ENCODE results near the gene ARIH1.
A peak's percentile ranks its signal among the peaks of the same experiment; 100 is the strongest.
"Not testable (repeated sequence)": the region's sequence is repeated elsewhere in the genome, so short reads cannot be mapped to it uniquely, and the experiment has no call there.

Gene ARIH1, protein sequence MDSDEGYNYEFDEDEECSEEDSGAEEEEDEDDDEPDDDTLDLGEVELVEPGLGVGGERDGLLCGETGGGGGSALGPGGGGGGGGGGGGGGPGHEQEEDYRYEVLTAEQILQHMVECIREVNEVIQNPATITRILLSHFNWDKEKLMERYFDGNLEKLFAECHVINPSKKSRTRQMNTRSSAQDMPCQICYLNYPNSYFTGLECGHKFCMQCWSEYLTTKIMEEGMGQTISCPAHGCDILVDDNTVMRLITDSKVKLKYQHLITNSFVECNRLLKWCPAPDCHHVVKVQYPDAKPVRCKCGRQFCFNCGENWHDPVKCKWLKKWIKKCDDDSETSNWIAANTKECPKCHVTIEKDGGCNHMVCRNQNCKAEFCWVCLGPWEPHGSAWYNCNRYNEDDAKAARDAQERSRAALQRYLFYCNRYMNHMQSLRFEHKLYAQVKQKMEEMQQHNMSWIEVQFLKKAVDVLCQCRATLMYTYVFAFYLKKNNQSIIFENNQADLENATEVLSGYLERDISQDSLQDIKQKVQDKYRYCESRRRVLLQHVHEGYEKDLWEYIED

DNA sequence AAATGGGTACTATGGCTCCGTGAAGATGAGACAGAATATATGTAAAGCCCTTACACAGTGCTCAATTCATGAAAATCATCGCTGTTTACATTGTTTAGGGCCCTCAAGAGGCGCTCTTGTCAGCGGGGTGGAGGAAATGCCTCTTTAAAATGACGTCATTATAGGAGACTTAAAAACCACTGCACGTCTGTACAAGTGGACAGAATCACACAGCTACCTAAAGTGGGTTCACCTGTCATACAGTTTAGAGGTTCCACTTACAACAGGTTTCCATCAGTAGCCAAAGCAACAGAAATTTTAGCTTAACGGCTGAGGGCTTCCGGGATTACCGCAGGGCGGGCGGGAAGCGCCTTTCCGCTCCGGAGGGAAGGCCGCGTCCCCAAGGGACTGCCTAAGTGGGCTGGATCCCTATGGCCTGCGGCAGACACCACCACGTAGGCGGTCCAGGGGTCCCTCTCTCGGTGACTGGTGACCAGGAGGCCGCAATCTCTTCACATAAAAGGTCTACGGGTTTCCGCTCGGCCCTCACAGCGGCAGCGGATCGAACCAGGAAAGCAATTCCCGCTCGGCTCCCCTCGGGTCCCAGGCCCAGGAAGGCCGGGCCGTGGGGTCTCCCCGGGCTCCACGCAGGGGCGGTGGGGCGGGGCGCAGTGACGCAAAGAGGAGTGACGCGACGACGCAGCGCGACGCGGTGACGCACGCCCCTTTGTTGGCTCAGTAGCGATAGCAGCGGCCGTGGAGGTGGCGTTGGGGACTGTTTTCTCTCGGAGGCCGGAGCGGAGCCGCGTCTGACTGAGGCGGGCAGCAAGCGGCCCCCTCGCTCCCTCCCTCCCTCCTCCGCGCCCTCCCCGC, at the start of gene ARIH1:
ARIH1 (plus strand) TSS at position 717 of the 852 bp plus-strand sequence. CDS start 310 bp downstream, outside the sequence.
- peak; percentile 98 for DNase-seq

DNA sequence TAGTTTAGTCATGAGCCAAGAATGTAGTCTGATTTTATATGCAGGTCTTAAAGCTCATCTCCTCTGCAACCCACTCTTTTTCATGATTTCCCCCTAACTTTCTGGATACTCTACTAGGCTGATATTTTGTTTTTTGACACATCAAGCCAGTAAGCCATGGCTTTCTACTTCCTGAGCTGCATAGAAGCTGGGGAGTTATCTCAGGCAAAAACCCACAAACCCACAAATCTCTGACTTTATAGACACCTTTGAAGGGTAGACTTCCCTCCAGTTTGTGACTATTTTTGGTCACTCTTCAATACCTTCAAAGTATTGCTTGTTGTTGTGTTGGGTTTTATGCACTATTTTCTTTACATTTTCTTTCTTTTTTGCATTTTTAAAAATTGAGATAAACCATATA, 47.4 kb upstream of the ARIH1 start:
- DNase-seq, result no peak

DNA sequence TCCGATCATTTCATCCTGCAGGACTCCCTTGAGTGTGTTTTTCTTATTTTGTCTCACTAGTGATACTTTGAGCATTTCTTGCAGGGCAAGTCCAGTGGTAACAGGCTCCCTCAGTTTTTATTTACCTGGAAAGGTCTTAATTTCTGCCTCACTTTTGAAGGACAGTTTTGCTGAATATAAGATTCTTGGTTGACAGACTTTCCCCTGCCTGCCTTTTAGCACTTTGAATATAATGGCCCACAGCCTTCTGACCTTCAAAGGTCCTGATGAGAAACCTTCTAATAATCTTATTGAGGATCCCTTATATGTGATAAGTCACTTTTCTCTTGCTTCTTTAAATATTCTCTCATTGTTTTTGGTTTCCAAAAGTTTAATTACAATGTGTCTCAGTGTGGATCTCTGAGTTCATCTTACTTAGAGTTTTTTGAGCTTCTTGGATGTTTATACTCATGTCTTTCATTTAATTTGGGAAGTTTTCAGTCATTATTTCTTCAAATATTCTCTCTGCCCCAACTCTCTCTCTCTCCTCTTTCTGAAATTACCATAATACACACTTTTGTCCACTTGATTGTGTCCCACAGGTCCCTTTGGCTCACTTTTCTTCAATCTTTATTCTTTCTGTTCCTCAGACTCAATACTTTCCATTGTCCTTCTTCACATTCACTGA, 36.3 kb upstream of the ARIH1 start:
- DNase-seq, result no peak

DNA sequence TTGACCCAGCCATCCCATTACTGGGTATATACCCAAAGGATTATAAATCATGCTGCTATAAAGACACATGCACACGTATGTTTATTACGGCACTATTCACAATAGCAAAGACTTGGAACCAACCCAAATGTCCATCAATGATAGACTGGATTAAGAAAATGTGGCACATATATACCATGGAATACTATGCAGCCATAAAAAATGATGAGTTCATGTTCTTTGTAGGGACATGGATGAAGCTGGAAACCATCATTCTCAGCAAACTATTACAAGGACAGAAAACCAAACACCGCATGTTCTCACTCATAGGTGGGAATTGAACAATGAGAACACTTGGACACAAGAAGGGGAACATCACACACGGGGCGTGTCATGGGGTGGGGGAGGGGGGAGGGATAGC, 31.3 kb upstream of the ARIH1 start:
- DNase-seq, result not testable (repeated sequence)

DNA sequence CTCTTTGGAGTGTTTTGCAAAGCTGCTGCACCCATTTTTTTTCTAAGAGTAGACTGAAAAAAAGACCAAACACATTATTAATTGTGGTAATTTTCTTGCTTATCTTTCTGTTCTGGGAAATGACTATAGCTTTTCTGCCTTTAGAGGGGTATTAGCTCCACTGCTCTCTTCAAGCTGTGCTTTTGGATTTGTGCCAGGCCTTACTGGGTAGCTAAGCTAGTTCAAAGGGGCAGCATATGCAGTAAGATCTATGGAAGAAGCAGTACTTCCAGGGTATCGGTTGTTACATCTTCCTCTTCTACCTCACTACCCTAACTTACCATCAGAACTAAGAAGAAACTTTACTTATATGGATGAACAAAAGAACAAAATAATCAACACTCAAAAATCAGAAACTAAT, 28.7 kb upstream of the ARIH1 start:
- no peak for DNase-seq

DNA sequence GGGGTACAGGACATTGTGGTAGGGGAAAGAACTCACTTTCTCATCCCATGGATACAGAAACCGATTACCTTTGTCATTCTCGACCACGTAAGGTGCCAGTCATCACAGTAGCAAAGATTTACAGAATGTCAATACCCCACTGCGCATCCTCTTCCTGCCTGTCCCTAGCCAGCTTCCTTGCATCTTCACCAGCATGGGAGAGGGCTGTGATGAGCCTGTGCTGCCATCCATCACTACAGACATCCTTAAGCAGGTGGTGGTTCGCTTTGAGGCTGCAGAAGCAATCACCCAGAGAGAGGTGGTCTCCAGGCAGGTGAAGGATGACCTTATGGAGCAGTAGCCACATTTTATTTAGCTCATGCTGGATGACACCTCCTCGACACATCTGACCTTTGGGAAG, 23.3 kb upstream of the ARIH1 start:
- DNase-seq, result no peak

DNA sequence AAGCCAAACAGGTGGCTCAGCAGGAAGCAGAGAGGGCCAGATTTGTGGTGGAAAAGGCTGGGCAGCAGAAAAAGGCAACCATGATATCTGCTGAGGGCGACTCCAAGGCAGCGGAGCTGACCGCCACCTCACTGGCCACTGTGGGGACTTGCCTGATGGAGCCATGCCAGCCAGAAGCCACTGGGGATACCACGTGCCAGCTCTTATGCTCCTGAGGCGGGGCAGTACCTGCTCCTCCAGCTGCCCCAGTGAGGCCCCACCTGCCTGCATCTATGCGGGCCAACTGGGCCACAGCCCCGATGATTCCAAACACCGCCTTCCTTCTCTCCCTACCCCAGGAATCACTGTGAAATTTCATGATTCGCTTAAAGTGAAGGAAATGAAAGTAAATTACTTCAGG, 22.9 kb upstream of the ARIH1 start:
- no peak for DNase-seq

DNA sequence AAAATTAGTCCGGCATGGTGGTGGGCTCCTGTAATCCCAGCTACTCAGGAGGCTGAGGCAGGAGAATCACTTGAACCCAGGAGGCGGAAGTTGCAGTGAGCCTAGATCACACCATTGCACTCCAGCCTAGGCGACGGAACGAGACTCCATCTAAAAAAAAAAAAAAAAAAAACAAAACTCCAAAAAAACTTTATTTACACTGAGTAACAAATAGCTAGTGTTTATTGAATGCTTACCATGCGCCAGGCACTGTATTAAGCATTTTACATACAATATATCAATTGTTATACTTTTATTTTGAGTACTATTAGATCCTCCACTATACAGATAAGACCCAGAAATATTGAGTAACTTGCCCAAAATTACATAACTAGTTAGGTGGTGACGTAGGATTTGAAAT, 17.4 kb upstream of the ARIH1 start:
- no peak for DNase-seq

DNA sequence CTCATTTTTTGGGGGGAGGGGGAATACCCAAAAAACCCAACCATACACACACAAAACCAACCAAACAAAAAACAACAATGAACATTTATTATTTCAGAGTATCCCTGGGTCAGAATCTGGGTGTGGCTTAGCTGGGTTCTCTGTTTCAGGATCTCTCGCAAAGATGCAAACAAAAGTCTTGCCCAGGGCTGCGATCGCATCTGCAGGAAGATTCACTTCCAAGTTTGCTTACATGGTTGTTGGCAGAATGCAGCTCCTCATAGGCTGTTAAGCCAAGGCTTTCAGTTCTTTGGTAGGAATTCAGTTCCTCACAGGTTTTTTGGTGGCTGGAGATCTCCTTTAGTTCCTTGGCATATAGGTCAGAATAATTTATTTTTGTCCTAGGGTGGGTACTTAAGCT, 13.7 kb upstream of the ARIH1 start:
- DNase-seq, result no peak

DNA sequence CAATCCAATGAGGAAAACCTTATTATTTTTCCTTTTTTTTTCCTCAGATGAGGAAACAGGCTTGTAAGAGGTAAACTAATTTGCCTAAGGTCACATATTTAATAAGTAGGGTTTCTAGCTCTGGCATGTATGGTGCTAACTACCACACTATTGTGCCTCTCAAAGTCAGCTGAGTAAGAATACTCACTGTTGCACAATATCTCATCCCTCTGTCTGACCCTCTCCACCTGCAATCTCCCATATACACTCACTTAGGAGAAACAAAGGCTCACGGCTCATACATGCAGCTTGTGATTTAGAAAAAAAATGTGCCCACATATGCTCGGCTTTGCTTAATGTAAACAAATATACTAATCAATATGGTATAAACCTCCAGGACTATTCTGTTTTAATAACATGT, 10.4 kb upstream of the ARIH1 start:
- no peak for DNase-seq

DNA sequence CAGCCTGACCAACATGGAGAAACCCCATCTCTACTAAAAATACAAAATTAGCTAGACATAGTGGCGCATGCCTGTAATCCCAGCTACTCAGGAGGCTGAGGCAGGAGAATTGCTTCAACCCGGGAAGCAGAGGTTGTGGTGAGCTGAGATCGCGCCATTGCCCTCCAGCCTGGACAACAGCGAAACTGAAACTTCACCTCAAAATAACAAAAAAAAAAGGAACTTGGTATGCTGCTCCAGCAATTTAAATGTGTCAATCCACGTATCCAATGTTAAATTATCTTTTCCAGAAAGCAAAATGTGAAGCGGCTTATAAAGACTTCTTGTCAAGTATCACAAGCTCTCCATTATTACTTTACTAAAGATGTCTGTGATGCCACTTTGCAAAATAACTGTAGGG, 9.9 kb upstream of the ARIH1 start:
- DNase-seq, result no peak

DNA sequence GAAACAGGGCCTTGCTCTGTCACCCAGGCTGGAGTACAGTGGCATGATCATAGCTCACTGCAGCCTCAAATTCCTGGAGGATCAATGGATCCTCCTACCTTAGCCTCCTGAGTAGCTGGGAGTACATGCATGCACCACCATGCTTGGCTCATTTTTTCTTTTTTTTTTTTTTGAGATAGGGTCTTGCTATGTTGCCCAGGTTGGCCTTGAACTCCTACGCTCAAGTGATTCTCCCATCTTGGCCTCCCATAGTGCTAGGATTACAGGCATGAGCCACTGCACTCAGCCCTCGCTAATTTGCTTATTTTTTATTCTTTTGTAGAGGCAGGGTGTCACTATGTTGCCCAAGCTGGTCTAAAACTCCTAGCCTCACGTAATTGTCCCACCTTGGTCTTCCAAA, 6.0 kb upstream of the ARIH1 start:
- DNase-seq, result no peak

DNA sequence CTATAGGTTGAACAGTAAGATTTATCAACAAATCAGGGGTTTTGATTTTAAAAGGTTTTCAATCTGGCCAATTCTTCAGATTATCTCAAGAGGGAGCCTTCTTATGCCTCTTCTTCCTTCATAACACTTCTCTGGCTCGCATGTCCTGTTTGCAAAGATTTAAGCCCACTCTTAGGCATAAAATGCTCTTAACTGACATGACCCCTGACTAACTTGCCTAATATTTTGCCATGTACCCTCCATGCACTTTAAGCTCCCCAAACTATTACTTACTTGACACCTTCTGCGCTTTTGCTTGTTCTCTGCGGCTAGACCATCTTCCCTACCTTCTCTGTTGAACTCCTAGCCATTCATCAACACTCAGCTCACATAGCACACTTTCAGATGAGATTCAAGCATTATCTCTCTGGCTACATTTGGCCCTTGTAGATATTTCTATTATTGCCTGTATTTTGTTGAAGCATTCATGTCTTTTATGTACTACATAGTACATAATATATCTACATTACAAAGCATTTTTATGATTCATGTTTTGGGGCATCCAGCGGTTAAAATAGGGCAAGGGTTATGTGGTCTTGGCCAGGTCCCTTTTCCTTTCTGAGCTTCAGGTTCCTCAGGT, 1.0 kb upstream of the ARIH1 start:
- DNase-seq, result peak; percentile 18

DNA sequence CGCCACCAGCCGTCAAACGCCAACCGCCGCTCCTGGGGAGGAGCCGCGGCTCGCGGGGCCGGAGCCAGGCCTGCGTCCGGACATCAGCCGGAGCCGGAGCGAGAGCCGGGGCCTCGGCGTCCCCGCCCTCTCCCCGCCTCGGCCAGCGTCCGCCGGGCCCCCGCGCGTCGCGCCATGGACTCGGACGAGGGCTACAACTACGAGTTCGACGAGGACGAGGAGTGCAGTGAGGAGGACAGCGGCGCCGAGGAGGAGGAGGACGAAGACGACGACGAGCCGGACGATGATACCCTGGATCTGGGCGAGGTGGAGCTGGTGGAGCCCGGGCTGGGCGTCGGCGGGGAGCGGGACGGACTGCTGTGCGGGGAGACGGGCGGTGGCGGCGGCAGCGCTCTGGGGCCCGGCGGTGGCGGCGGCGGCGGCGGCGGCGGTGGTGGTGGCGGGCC, 359 bp downstream of the ARIH1 start:
- no peak for DNase-seq

DNA sequence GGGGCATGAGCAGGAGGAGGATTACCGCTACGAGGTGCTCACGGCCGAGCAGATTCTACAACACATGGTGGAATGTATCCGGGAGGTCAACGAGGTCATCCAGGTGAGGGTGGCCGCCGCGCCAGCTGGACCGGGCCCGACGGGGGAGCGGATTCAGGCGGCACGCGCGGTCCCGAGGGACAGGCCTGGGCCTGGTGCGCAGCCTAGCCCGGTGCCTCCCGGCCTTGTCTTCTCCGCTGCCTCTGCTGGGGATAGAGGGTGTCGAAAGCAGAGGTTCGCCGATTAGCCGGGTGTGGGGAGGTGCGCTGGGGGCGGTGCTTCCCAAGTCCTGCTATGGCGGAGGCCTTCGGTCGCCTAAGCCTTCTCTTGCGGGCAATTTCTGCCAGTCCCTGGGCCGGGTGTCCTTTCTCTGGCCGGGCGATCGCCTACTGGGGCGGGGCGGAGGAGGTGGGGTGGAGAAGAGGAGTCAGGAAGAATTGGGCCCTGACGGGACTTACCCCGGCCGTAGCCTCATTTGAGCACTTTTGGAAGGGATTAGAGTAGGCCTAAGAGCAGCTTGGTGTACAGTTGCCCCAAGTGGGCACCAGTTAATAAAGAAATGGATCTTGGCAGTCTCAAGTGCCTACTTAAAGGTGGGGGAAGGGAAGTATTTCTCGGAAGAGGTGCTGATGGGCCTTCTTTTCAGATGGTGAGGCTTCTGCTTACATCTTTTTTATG, 940 bp downstream of the ARIH1 start:
- DNase-seq, result peak; percentile 82

DNA sequence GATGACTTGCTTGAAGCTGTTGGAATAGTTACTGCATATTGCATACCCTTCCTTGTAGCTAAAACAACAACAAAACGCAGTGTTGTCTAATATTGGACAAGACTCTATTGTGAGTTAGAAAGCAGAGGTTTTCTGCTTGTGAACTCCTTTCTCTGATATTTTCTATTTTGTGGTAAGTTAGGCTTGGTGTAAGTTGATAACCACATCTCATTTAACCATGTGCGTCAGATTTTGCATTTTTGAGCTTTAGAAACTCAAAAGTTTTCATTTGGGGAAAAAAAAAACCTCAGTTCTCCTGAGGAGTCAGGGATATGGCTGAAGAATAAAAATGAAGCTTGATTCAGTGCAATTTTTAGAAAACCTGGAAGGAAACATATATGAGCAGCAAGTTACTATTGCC, 1.5 kb downstream of the ARIH1 start:
- DNase-seq, result no peak

DNA sequence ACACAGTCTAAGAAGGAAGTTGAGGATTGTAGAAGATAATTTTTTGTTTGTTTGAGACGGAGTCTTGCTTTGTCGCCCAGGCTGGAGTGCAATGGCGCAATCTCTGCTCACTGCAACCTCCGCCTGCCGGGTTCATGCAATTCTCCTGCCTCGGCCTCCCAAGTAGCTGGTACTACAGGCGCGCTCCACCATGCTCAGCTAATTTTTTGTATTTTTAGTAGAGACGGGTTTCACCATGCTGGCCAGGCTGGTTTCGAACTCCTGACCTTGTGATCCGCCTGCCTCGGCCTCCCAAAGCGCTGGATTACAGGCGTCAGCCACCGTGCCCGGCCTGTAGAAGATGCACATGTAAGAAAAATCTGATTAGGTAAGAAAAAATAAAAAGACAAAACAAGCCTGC, 2.2 kb downstream of the ARIH1 start:
- DNase-seq, result not testable (repeated sequence)

DNA sequence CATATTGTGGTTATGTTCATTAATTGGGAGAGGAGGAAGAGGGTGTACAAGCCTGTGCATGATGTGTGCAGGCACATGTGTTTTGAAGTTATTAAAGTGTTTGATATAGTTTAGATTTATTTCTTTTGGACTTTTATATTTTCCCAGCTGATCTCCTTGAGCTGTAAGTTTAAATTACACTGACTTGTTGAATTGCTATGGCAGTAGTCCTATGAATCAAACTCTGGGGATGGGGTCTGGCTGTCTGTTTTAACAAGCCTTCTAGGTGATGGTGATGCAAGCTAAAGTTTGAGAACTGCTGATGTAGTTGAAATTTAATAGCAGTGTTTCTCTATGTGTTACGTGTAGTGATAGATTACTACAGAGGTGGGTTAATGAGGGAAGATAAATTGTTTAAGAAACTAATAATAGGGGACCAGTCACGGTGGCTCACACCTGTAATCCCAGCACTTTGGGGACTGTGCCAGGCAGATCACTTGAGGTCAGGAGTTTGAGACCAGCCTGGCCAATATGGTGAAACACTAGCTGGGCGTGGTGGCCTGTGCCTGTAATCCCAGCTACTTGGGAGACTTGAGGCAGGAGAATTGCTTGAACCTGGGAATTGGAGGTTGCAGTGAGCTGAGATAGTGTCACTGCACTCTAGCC, 7.0 kb downstream of the ARIH1 start:
- no peak for DNase-seq

DNA sequence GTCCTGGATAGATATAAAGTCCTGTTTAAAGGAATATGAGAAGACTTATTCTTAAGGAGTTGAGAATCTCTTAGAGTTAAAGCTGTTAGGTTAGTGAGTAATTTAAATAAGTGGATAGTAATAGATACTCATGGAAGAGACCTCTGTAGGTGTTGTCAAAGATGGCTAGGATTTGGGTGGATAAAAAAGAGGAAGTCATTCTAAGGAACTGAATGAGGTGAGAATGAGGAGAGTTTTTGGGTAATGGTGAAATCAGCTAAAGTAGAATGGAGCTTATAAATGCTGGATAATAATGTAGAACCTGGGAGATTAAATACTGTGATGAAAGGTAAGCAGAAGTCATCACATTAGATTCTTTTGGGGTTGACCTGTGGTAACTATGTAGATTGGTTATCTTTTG, 8.1 kb downstream of the ARIH1 start:
- DNase-seq, result no peak

DNA sequence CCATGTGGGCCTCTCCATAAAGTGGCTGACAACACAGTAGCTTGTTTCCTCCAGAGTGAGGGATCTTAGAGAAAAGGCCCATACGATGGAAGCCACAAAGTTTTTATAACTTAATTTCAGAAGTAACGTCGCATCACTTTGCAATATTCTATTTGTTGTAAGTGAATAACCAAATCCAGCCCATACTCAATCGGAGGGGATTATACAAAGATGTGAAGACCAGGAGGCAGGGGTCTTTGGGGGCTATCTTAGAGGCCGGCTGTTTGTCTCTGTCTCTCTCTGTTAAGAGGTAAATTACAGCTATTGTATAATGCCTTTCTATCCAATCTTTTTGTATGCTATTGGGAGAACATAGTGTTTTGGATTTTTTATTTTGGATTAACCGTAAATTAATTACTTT, 9.1 kb downstream of the ARIH1 start:
- no peak for DNase-seq

DNA sequence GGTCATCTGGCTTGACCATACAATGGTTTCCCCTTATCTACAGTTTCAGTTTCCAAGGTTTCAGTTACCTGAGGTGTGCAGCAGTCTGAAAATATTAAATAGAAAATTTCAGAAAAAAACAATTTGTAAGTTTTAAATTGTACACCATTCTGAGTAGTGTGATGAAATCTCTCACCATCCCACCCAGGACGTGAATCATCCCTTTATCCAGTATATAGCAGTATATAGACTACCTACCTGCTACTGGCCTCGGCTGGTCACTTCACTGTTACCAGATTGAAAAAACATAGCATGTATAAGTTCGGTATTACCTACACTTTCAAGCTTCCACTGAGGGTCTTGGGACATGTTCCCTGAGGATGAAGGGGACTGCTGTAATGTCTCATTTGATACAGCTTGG, 12.0 kb downstream of the ARIH1 start:
- no peak for DNase-seq
